GM23338 (cell line): ENCODE results near the gene ZXDA. TPM values are rescaled to one million over a fixed set of nuclear protein-coding genes. Genes with fewer than 3 reads are reported as not detected.

Experiments
- ATAC-seq: fragments of 200-7000 bp; cut with Tn5 transposase; 3 replicates; pipeline ENCODE4 v1.9.1; 2020
- DNase-seq: peaks from one replicate; pipeline ENCODE4 v3.0.0-alpha.2; 2015; ENCODE audit warnings: low spot score
- H2AFZ ChIP-seq: fragments of 200-600 bp; sonication (generic); 2 replicates; pipeline ENCODE4 v1.8.0; 2016; ENCODE audit warnings: antibody characterized with exemption, mild to moderate bottlenecking, moderate library complexity
- H3F3A ChIP-seq: fragments of 200-600 bp; sonication (generic); replicated peaks from 2 replicates; pipeline ENCODE4 v1.8.0; 2017; ENCODE audit warnings: antibody characterized with exemption, mixed run types, low read depth
- H3K27ac ChIP-seq: fragments of 200-600 bp; sonication (generic); 2 replicates; pipeline ENCODE4 v1.6.1; 2016; ENCODE audit warnings: low read depth
- H3K27me3 ChIP-seq: fragments of 200-600 bp; sonication (generic); 2 replicates; pipeline ENCODE4 v1.8.0; 2016; ENCODE audit warnings: mild to moderate bottlenecking, mixed run types, moderate library complexity; ENCODE audit not compliant: insufficient read depth
- H3K36me3 ChIP-seq: fragments of 200-600 bp; sonication (generic); 2 replicates; pipeline ENCODE4 v1.8.0; 2016; ENCODE audit warnings: mild to moderate bottlenecking; ENCODE audit not compliant: insufficient read depth
- H3K4me1 ChIP-seq: fragments of 200-600 bp; sonication (generic); 2 replicates; pipeline ENCODE4 v1.8.0; 2016; ENCODE audit warnings: mild to moderate bottlenecking, moderate library complexity; ENCODE audit not compliant: insufficient read depth
- H3K4me2 ChIP-seq: fragments of 200-600 bp; sonication (generic); 2 replicates; pipeline ENCODE4 v1.7.1; 2017; ENCODE audit warnings: mixed run types
- H3K4me3 ChIP-seq: fragments of 200-600 bp; sonication (generic); 2 replicates; pipeline ENCODE4 v1.6.1; 2016; ENCODE audit warnings: mixed run types
- H3K79me2 ChIP-seq: fragments of 200-600 bp; sonication (generic); replicated peaks from 2 replicates; pipeline ENCODE4 v1.8.0; 2017; ENCODE audit warnings: mild to moderate bottlenecking; ENCODE audit not compliant: insufficient read depth
- H3K9me2 ChIP-seq: fragments of 200-600 bp; sonication (generic); 2 replicates; pipeline ENCODE4 v1.8.0; 2017; ENCODE audit not compliant: insufficient read depth
- H4K20me1 ChIP-seq: fragments of 200-600 bp; sonication (generic); replicated peaks from 2 replicates; pipeline ENCODE4 v1.8.0; 2017; ENCODE audit warnings: mild to moderate bottlenecking; ENCODE audit not compliant: insufficient read depth
- H3K27ac Mint-ChIP-seq: 2 replicates; pipeline ENCODE4 v1.8.0; 2020; ENCODE audit warnings: inconsistent platforms, mild to moderate bottlenecking, moderate library complexity, mixed read lengths
- H3K27me3 Mint-ChIP-seq: 3 replicates; pipeline ENCODE4 v1.8.0; 2022; ENCODE audit warnings: low read depth, mild to moderate bottlenecking, moderate library complexity, mixed read lengths, inconsistent platforms; ENCODE audit not compliant: insufficient read depth, poor library complexity
- H3K36me3 Mint-ChIP-seq: 3 replicates; pipeline ENCODE4 v1.8.0; 2021; ENCODE audit warnings: low read depth, mild to moderate bottlenecking, inconsistent platforms, moderate library complexity, mixed read lengths
- H3K4me1 Mint-ChIP-seq: 3 replicates; pipeline ENCODE4 v1.8.0; 2020; ENCODE audit warnings: mild to moderate bottlenecking, inconsistent platforms, mixed read lengths
- H3K4me3 Mint-ChIP-seq: 3 replicates; pipeline ENCODE4 v1.8.0; 2021; ENCODE audit warnings: moderate library complexity, mild to moderate bottlenecking, inconsistent platforms, mixed read lengths
- H3K9me3 Mint-ChIP-seq: 3 replicates; pipeline ENCODE4 v1.8.0; 2020; ENCODE audit warnings: moderate library complexity, mild to moderate bottlenecking, inconsistent platforms, mixed read lengths
- CREB1 ChIP-seq: fragments of 250-450 bp; sonication (Bioruptor Pico); IDR thresholded peaks from 2 replicates; pipeline ENCODE4 v1.5.0; 2020; ENCODE audit warnings: low read depth, mild to moderate bottlenecking, moderate library complexity
- EZH2 ChIP-seq: fragments of 200-600 bp; sonication (generic); IDR thresholded peaks from one replicate; pipeline ENCODE4 v1.8.0; 2017; ENCODE audit warnings: antibody characterized with exemption, mild to moderate bottlenecking, low read depth; ENCODE audit not compliant: unreplicated experiment
- EZH2phosphoT487 ChIP-seq: fragments of 200-600 bp; sonication (generic); IDR thresholded peaks from one replicate; pipeline ENCODE4 v1.8.1; 2018; ENCODE audit warnings: antibody characterized with exemption; ENCODE audit not compliant: unreplicated experiment
- JUNB ChIP-seq: IDR thresholded peaks from one replicate; pipeline ENCODE4 v1.6.1; 2016; ENCODE audit warnings: antibody characterized with exemption; ENCODE audit not compliant: unreplicated experiment
- NANOG ChIP-seq: IDR thresholded peaks from 2 replicates; pipeline ENCODE4 v1.6.1; 2016; ENCODE audit warnings: antibody characterized with exemption, borderline replicate concordance
- POLR2AphosphoS5 ChIP-seq: IDR thresholded peaks from 2 replicates; pipeline ENCODE4 v1.6.1; 2016; ENCODE audit warnings: antibody characterized with exemption, low read depth
- STAT1 ChIP-seq: IDR thresholded peaks from one replicate; pipeline ENCODE4 v1.6.1; 2016; ENCODE audit warnings: antibody characterized with exemption; ENCODE audit not compliant: unreplicated experiment
- ZNF114 ChIP-seq: fragments of 250-450 bp; sonication (Bioruptor Pico); IDR thresholded peaks from 2 replicates; pipeline ENCODE4 v1.5.0; 2020; ENCODE audit warnings: mild to moderate bottlenecking, moderate library complexity
- ZNF331 ChIP-seq: fragments of 250-450 bp; sonication (Bioruptor Pico); IDR thresholded peaks from 2 replicates; pipeline ENCODE4 v1.5.0; 2020; ENCODE audit warnings: low read depth, mild to moderate bottlenecking, moderate library complexity
- polyA plus RNA-seq: library from polyadenylated mRNA; unstranded; fragments of >200 nt; fragmentation: Nextera tagmentation; extraction: Ambion mirVana; gene quantifications from 2 replicates; pipeline ENCODE4 v1.2.1, GENCODE V29; 2016
- total RNA-seq: library from RNA; depleted of rRNA; stranded (reverse); fragments of >200 nt; shearing (Covaris generic); gene quantifications from 2 replicates; pipeline ENCODE4 v1.2.3, GENCODE V29; 2014
- TF ChIP-seq, protein P1 (sequence below), 2 experiments: fragments of 200-600 bp in 1 of 2; sonication (generic) in 1 of 2; conservative IDR thresholded peaks; 2 replicates each; pipeline versions ENCODE4 v1.5.1 to v1.6.1; 2016 to 2017; ENCODE audit warnings: antibody characterized with exemption in 2 of 2, low read depth in 2 of 2, mild to moderate bottlenecking in 2 of 2, moderate library complexity in 1 of 2
- TF ChIP-seq, protein P2 (sequence below): IDR thresholded peaks from 2 replicates; pipeline ENCODE4 v1.6.1; 2016; ENCODE audit warnings: antibody characterized with exemption
- TF ChIP-seq, protein P3 (sequence below): fragments of 250-450 bp; sonication (Bioruptor Pico); IDR thresholded peaks from 2 replicates; pipeline ENCODE4 v1.5.0; 2020; ENCODE audit warnings: mild to moderate bottlenecking, moderate library complexity
- TF ChIP-seq, protein P4 (sequence below): IDR thresholded peaks from one replicate; pipeline ENCODE4 v1.6.1; 2018; ENCODE audit warnings: antibody characterized with exemption; ENCODE audit not compliant: unreplicated experiment

ZXDA gene
- total and polyA plus RNA-seq, 2 experiments from 2014 or later = 0.42 to 4.6 TPM

DNA sequence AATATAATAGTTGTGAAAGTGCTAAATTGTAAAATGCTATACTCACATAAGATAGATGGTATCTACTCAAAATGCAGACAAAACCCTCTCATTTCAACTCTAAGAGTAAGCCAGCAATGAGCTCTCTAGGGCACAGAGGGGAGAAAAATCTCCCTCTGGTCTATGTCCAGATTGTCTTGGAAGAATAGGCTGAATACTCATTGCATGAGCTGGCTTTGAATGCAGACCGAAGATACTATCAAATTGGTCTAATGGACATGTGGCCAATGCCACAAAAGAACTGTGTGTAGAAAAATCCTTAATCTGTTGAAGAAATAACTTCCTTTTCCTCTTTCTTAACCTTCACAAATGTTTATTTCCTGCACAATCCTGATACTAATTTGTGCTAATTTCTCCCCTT lies 3.5 kb downstream of the ZXDA start:
- DNase-seq (no peak), ATAC-seq (no peak)
- Histone ChIP-seq H3K27ac (no peak overlapping the region), H3K27me3 (no peaks in the 10 kb centered on the region), H3K36me3 (no peaks in the 10 kb centered on the region), H3K79me2 (peaks cover 4% of the 10 kb centered on the region), H3K4me1 (peaks cover 12% of the 10 kb centered on the region), H3F3A (no peaks in the 10 kb centered on the region), H3K9me2 (no peaks in the 10 kb centered on the region), H2AFZ (no peak overlapping the region), H3K4me2 (peak overlapping the region; percentile 70), H4K20me1 (no peaks in the 10 kb centered on the region), H3K4me3 (0 out of 2 replicates have a peak overlapping the region, but pooled peaks have one; percentile 38)
- no peaks in the 10 kb centered on the region for H3K27me3 Mint-ChIP-seq
- TF ChIP-seq EZH2 (no peak), ZNF331 (CRISPR knock-in tag) (no peak), STAT1 (no peak), JUNB (no peak), CREB1 (CRISPR knock-in tag) (no peak), ZNF114 (CRISPR knock-in tag) (no peak), POLR2AphosphoS5 (no peak), NANOG (no peak), EZH2phosphoT487 (no peak)
- TF ChIP-seq, protein P1, sequence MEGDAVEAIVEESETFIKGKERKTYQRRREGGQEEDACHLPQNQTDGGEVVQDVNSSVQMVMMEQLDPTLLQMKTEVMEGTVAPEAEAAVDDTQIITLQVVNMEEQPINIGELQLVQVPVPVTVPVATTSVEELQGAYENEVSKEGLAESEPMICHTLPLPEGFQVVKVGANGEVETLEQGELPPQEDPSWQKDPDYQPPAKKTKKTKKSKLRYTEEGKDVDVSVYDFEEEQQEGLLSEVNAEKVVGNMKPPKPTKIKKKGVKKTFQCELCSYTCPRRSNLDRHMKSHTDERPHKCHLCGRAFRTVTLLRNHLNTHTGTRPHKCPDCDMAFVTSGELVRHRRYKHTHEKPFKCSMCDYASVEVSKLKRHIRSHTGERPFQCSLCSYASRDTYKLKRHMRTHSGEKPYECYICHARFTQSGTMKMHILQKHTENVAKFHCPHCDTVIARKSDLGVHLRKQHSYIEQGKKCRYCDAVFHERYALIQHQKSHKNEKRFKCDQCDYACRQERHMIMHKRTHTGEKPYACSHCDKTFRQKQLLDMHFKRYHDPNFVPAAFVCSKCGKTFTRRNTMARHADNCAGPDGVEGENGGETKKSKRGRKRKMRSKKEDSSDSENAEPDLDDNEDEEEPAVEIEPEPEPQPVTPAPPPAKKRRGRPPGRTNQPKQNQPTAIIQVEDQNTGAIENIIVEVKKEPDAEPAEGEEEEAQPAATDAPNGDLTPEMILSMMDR (conservative IDR thresholded peaks at IDR 0.05; ENCODE audit: low read depth in 2 of 2) = no peak
- TF ChIP-seq, protein P2, sequence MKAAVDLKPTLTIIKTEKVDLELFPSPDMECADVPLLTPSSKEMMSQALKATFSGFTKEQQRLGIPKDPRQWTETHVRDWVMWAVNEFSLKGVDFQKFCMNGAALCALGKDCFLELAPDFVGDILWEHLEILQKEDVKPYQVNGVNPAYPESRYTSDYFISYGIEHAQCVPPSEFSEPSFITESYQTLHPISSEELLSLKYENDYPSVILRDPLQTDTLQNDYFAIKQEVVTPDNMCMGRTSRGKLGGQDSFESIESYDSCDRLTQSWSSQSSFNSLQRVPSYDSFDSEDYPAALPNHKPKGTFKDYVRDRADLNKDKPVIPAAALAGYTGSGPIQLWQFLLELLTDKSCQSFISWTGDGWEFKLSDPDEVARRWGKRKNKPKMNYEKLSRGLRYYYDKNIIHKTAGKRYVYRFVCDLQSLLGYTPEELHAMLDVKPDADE = no peak
- TF ChIP-seq, protein P3, sequence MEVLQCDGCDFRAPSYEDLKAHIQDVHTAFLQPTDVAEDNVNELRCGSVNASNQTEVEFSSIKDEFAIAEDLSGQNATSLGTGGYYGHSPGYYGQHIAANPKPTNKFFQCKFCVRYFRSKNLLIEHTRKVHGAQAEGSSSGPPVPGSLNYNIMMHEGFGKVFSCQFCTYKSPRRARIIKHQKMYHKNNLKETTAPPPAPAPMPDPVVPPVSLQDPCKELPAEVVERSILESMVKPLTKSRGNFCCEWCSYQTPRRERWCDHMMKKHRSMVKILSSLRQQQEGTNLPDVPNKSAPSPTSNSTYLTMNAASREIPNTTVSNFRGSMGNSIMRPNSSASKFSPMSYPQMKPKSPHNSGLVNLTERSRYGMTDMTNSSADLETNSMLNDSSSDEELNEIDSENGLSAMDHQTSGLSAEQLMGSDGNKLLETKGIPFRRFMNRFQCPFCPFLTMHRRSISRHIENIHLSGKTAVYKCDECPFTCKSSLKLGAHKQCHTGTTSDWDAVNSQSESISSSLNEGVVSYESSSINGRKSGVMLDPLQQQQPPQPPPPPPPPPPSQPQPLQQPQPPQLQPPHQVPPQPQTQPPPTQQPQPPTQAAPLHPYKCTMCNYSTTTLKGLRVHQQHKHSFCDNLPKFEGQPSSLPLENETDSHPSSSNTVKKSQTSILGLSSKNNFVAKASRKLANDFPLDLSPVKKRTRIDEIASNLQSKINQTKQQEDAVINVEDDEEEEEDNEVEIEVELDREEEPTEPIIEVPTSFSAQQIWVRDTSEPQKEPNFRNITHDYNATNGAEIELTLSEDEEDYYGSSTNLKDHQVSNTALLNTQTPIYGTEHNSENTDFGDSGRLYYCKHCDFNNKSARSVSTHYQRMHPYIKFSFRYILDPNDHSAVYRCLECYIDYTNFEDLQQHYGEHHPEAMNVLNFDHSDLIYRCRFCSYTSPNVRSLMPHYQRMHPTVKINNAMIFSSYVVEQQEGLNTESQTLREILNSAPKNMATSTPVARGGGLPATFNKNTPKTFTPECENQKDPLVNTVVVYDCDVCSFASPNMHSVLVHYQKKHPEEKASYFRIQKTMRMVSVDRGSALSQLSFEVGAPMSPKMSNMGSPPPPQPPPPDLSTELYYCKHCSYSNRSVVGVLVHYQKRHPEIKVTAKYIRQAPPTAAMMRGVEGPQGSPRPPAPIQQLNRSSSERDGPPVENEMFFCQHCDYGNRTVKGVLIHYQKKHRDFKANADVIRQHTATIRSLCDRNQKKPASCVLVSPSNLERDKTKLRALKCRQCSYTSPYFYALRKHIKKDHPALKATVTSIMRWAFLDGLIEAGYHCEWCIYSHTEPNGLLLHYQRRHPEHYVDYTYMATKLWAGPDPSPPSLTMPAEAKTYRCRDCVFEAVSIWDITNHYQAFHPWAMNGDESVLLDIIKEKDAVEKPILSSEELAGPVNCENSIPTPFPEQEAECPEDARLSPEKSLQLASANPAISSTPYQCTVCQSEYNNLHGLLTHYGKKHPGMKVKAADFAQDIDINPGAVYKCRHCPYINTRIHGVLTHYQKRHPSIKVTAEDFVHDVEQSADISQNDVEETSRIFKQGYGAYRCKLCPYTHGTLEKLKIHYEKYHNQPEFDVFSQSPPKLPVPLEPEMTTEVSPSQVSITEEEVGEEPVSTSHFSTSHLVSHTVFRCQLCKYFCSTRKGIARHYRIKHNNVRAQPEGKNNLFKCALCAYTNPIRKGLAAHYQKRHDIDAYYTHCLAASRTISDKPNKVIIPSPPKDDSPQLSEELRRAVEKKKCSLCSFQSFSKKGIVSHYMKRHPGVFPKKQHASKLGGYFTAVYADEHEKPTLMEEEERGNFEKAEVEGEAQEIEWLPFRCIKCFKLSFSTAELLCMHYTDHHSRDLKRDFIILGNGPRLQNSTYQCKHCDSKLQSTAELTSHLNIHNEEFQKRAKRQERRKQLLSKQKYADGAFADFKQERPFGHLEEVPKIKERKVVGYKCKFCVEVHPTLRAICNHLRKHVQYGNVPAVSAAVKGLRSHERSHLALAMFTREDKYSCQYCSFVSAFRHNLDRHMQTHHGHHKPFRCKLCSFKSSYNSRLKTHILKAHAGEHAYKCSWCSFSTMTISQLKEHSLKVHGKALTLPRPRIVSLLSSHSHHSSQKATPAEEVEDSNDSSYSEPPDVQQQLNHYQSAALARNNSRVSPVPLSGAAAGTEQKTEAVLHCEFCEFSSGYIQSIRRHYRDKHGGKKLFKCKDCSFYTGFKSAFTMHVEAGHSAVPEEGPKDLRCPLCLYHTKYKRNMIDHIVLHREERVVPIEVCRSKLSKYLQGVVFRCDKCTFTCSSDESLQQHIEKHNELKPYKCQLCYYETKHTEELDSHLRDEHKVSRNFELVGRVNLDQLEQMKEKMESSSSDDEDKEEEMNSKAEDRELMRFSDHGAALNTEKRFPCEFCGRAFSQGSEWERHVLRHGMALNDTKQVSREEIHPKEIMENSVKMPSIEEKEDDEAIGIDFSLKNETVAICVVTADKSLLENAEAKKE = no peak
- TF ChIP-seq, protein P4, sequence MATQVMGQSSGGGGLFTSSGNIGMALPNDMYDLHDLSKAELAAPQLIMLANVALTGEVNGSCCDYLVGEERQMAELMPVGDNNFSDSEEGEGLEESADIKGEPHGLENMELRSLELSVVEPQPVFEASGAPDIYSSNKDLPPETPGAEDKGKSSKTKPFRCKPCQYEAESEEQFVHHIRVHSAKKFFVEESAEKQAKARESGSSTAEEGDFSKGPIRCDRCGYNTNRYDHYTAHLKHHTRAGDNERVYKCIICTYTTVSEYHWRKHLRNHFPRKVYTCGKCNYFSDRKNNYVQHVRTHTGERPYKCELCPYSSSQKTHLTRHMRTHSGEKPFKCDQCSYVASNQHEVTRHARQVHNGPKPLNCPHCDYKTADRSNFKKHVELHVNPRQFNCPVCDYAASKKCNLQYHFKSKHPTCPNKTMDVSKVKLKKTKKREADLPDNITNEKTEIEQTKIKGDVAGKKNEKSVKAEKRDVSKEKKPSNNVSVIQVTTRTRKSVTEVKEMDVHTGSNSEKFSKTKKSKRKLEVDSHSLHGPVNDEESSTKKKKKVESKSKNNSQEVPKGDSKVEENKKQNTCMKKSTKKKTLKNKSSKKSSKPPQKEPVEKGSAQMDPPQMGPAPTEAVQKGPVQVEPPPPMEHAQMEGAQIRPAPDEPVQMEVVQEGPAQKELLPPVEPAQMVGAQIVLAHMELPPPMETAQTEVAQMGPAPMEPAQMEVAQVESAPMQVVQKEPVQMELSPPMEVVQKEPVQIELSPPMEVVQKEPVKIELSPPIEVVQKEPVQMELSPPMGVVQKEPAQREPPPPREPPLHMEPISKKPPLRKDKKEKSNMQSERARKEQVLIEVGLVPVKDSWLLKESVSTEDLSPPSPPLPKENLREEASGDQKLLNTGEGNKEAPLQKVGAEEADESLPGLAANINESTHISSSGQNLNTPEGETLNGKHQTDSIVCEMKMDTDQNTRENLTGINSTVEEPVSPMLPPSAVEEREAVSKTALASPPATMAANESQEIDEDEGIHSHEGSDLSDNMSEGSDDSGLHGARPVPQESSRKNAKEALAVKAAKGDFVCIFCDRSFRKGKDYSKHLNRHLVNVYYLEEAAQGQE = no peak
- no peak overlapping the region for H3K27ac Mint-ChIP-seq
- H3K4me3 Mint-ChIP-seq = no peak overlapping the region
- no peaks in the 10 kb centered on the region for H3K36me3 Mint-ChIP-seq
- peaks cover 2% of the 10 kb centered on the region; the same call in 2 of the 3 replicates for H3K4me1 Mint-ChIP-seq
- peaks cover 10% of the 10 kb centered on the region; the same call in 2 of the 3 replicates for H3K9me3 Mint-ChIP-seq
